Ishikawa (cell line): ENCODE data around the gene SMIM22.

Experiments
- CEBPB ChIP-seq: IDR thresholded peaks from 2 replicates; pipeline ENCODE4 v1.6.1; 2012
- CREB1 ChIP-seq: IDR thresholded peaks from 2 replicates; pipeline ENCODE4 v1.6.1; 2012; ENCODE audit warnings: low read depth
- EGR1 ChIP-seq: IDR thresholded peaks from 2 replicates; pipeline ENCODE4 v1.6.1; 2012
- EP300 ChIP-seq: IDR thresholded peaks from 2 replicates; pipeline ENCODE4 v1.6.1; 2012; ENCODE audit warnings: borderline replicate concordance
- FOXM1 ChIP-seq: IDR thresholded peaks from 2 replicates; pipeline ENCODE4 v1.6.1; 2012; ENCODE audit warnings: low read depth, borderline replicate concordance
- NFIC ChIP-seq: IDR thresholded peaks from 2 replicates; pipeline ENCODE4 v1.6.1; 2012
- RAD21 ChIP-seq: IDR thresholded peaks from 2 replicates; pipeline ENCODE4 v1.6.1; 2012; ENCODE audit warnings: low read depth
- TAF1 ChIP-seq: IDR thresholded peaks from 2 replicates; pipeline ENCODE4 v1.6.1; 2012; ENCODE audit warnings: low read depth, mild to moderate bottlenecking
- TCF12 ChIP-seq: IDR thresholded peaks from 2 replicates; pipeline ENCODE4 v1.6.1; 2012; ENCODE audit warnings: low read depth
- TEAD4 ChIP-seq: IDR thresholded peaks from 2 replicates; pipeline ENCODE4 v1.6.1; 2012
- YY1 ChIP-seq: IDR thresholded peaks from 2 replicates; pipeline ENCODE4 v1.6.1; 2012; ENCODE audit warnings: low read depth
- ZBTB7A ChIP-seq: IDR thresholded peaks from 2 replicates; pipeline ENCODE4 v1.6.1; 2012; ENCODE audit warnings: low read depth
- TF ChIP-seq, protein P1 (sequence below): IDR thresholded peaks from 2 replicates; pipeline ENCODE4 v1.6.1; 2012
- TF ChIP-seq, protein P2 (sequence below): IDR thresholded peaks from 2 replicates; pipeline ENCODE4 v1.6.1; 2012; ENCODE audit warnings: low read depth, mild to moderate bottlenecking
- TF ChIP-seq, protein P3 (sequence below): IDR thresholded peaks from 2 replicates; pipeline ENCODE4 v1.6.1; 2012

Gene SMIM22

DNA sequence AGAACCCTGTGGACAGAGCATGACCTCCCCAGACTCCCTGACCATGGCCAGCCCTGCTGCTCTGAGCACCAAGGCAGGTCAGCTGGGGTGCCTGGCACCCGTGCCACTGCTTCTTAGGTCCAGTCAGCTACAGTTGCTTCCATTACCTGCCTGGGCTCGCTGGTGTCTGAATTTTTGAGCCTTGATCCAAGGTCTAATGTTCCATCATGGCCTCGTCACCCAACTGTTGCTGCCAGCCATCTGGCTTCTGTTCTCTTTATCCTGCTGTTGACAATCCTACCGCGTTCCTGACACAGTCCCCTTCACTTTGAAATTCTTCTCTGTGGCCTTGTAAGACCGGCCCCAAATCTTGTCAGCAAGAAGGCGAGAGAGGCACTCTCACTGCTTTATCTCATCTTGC, 35.2 kb downstream of the SMIM22 start:
- TF ChIP-seq CREB1 (no peak), RAD21 (no peak), TCF12 (no peak), CEBPB (no peak), NFIC (no peak), FOXM1 (no peak), EGR1 (no peak), YY1 (no peak), ZBTB7A (no peak)
- TF ChIP-seq, protein P1, sequence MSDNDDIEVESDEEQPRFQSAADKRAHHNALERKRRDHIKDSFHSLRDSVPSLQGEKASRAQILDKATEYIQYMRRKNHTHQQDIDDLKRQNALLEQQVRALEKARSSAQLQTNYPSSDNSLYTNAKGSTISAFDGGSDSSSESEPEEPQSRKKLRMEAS, result no peak
- TF ChIP-seq, protein P2, sequence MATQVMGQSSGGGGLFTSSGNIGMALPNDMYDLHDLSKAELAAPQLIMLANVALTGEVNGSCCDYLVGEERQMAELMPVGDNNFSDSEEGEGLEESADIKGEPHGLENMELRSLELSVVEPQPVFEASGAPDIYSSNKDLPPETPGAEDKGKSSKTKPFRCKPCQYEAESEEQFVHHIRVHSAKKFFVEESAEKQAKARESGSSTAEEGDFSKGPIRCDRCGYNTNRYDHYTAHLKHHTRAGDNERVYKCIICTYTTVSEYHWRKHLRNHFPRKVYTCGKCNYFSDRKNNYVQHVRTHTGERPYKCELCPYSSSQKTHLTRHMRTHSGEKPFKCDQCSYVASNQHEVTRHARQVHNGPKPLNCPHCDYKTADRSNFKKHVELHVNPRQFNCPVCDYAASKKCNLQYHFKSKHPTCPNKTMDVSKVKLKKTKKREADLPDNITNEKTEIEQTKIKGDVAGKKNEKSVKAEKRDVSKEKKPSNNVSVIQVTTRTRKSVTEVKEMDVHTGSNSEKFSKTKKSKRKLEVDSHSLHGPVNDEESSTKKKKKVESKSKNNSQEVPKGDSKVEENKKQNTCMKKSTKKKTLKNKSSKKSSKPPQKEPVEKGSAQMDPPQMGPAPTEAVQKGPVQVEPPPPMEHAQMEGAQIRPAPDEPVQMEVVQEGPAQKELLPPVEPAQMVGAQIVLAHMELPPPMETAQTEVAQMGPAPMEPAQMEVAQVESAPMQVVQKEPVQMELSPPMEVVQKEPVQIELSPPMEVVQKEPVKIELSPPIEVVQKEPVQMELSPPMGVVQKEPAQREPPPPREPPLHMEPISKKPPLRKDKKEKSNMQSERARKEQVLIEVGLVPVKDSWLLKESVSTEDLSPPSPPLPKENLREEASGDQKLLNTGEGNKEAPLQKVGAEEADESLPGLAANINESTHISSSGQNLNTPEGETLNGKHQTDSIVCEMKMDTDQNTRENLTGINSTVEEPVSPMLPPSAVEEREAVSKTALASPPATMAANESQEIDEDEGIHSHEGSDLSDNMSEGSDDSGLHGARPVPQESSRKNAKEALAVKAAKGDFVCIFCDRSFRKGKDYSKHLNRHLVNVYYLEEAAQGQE, result no peak
- TF ChIP-seq, protein P3, sequence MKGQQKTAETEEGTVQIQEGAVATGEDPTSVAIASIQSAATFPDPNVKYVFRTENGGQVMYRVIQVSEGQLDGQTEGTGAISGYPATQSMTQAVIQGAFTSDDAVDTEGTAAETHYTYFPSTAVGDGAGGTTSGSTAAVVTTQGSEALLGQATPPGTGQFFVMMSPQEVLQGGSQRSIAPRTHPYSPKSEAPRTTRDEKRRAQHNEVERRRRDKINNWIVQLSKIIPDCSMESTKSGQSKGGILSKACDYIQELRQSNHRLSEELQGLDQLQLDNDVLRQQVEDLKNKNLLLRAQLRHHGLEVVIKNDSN, result no peak

DNA sequence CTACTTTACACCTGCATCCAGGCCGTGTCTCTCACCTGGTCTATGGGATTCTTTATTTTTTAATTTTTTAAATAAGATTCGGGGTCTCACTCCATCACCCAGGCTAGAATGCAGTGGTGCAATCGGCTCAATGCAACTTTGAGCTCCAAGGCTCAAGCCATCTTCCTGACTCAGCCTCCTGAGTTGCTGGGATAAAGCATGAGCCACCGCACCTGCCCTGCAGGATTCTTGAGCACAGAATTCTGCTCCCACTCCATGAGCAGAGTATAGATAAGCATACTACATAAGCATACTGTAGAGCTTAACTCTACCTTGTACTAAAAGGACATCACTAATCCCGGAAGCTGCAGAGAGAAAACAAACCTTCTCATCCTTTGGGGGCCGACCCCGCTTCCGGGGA, 36.4 kb downstream of the SMIM22 start:
- no peak for TF ChIP-seq EP300

DNA sequence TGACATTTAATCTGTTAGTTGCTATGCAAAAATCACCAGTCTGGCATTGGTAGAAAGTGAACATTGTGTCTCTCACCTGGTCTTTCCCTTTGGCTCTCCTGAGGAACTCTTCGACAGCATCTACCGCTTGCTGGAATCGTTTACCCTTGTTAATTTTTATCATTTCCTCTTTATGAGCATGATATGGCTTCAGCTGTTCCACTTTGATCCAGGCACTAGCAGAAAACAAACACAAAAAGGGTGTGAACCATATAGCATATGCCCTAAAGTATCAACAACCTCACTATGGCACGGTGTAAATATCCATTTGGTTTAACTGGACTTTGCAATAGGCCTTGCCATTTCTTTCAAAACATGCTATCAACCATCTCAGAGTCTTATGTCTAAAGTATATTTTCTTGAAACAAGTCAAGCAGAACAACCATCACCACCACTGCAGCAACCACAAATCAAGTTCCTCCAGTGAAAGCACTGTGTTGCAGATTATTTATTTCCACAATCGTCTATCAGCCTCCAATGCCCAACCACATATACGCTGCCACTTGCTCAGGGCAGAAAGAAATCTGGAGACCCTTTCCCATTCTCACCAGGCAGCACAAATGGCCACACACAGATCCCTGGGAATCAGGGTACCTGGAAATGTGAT, 37.7 kb downstream of the SMIM22 start:
- TF ChIP-seq NFIC (no peak), TAF1 (no peak), EP300 (no peak), YY1 (no peak), EGR1 (no peak), CEBPB (no peak), RAD21 (no peak), TEAD4 (no peak), FOXM1 (no peak), CREB1 (no peak), TCF12 (no peak), ZBTB7A (no peak)
- TF ChIP-seq, protein P2, result no peak
- TF ChIP-seq, protein P3, result no peak
- TF ChIP-seq, protein P1, result no peak

DNA sequence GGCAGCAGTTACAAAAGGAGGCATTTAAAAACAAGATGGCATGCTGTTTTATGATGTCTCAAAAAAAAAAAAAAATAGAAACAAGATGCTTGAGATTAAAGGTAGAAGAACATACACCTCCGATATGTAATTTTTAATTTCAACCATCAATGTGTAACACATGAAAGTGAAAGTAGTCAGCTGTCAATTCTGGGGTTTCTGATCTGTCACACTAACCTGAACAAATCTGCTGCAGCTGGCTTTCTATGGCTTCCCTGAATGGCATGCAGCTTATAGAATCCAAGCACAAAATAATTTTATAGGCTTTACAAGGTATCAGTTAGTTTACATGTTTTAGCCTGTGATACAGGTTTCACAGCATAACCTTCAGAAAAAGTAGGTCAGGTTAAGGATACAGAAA, 38.4 kb downstream of the SMIM22 start:
- TF ChIP-seq, protein P1, result no peak
- TF ChIP-seq CEBPB (no peak), CREB1 (no peak), TEAD4 (no peak), FOXM1 (no peak), TAF1 (no peak), YY1 (no peak)

DNA sequence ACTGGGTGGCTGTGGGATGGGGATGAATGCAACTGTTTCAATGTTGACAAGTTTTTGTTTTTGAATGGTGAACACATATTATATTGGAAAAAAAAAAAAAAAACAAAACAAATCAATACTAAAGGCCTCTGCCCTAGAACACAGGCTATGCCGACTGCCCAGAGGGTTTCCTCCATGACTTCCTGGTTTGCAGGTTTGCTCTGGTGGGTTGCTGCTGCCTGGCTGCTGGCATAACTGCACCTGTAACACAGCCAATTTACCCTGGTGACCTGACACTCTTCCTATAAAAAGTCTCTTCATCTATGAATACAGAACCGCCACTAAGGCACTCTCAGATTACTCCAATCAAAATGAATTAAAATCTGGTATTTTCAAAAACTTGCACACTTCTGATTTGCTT, 41.6 kb downstream of the SMIM22 start:
- TF ChIP-seq CEBPB (no peak), RAD21 (no peak), FOXM1 (no peak), TAF1 (no peak), TEAD4 (no peak), EP300 (no peak), EGR1 (no peak), NFIC (no peak), CREB1 (no peak), TCF12 (no peak), YY1 (no peak), ZBTB7A (no peak)
- TF ChIP-seq, protein P2, result no peak
- TF ChIP-seq, protein P3, result no peak
- TF ChIP-seq, protein P1, result no peak
